ENCODE measurements around the gene ZDHHC12. TPM values are rescaled to one million over a fixed set of nuclear protein-coding genes. Genes with fewer than 3 reads are reported as not detected.

Gene ZDHHC12
- total and polyA plus RNA-seq, 2 of the 8 experiments (the other 6 are each of a cell fraction or from before 2014, with no cell fraction given) = 35.0 to 93.8 TPM

DNA sequence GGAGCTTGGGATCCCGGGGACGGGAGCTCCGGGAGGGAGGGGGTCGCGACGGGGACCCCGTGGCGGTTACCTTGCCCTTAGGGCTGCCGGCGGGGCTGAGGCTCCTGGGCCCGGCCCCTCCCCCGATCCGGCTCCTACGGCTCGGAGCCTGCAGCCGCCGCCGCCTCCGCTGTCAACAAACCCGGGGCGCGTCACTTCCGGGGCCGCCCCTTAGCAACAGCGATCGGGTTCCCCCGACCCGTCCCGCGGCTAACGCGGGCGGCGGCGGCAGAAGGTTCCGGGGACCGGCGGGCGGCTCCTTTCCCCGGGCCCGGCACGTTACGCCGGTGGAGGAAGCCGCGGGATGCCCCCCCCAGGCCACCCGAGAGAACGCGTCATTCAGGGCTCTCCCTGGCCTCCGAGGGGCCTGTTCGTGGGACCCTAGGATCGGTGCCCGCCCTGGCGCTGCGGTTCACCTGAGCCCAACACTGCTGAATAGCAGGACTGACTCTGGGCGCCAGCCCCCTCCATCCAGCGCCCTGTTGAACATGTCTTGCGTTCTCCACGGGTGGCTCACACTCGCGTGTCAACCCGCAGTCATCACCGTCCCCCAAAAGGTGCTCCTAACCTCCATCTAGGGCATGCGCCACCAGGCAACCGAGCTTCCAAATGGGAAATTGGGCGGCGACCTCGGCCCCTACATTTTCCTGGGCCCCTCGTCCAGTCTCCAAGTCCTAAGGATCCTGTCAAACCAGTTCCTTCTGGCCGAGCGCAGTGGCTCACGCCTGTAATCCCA, 48.0 kb upstream of the ZDHHC12 start, which contains the start of gene ZER1:
Gene ZER1 (minus strand): TSS at position 183 of the 775 bp plus-strand sequence. CDS start 16,362 bp downstream, outside the sequence.
- peak within 1 kb of the TSS; percentile 85 for H3K27ac ChIP-seq (ENCODE audit: low read depth, low read length)
- no peaks in the 10 kb centered on the region; a peak in 1 of 8 replicates for H3K36me3 ChIP-seq (ENCODE audit: control insufficient read depth in 2 of 4, insufficient read depth in 4 of 4, low read length in 3 of 4)
- WGBS, 2 experiments (ENCODE audit: extremely low coverage in 1 of 2, insufficient coverage in 1 of 2, insufficient read length in 1 of 2, insufficient replicate concordance in 2 of 2, low coverage in 1 of 2, low lambda C conversion rate in 2 of 2, missing lambda C conversion rate in 1 of 2) = 5% methylated on average over 30 of the region's 72 CpGs; no CpG with 5 or more reads in 1 of the 2 experiments
- H3K4me1 ChIP-seq (replicated peaks in 1 of 4; ENCODE audit: control insufficient read depth in 3 of 4, insufficient read depth in 4 of 4, low read length in 3 of 4) = peaks cover 0 to 3% (median 1%) of the 10 kb centered on the region in 4 experiments; a peak in 3 of 7 replicates
- peak within 1 kb of the TSS; percentile 92 for H2BK5ac ChIP-seq (ENCODE audit: low read depth, low read length)
- ChIA-PET POLR2A (ENCODE audit: partially characterized antibody) (interaction anchor here (0.5 to 3.4 kb wide), 16 partner anchors 10 to 411 kb away, joined by 3 to 20 read pairs (median 4); partner anchors contain the start of genes ENDOG and ZDHHC12), CTCF (ENCODE audit: partially characterized antibody) (interaction anchor here (0.6 to 3.4 kb wide), 13 partner anchors 9 to 768 kb away, joined by 3 to 18 read pairs (median 4); partner anchors contain the start of genes ENDOG, SH3GLB2 and TBC1D13)
- H4K20me1 ChIP-seq (replicated peaks in 1 of 2; ENCODE audit: control insufficient read depth in 1 of 2, insufficient read depth in 2 of 2, low read length in 2 of 2) = peaks cover 0 to 3% of the 10 kb centered on the region in 2 experiments
- peak within 1 kb of the TSS; percentile 81 for H4K5ac ChIP-seq (ENCODE audit: insufficient read length, low read depth, low read length)
- H2BK20ac ChIP-seq (ENCODE audit: low read length) = peak within 1 kb of the TSS; percentile 90; the same call in 1 of the 2 replicates
- peak within 1 kb of the TSS; percentile 85 to 98 for H3K4me2 ChIP-seq (ENCODE audit: insufficient read depth in 1 of 2, low read depth in 2 of 2, low read length in 2 of 2)
- H3K56ac ChIP-seq (replicated peaks; ENCODE audit: insufficient read length, low read depth, low read length) = peak within 1 kb of the TSS; percentile 19
- no peaks in the 10 kb centered on the region for H3K9me3 ChIP-seq (ENCODE audit: insufficient read depth in 2 of 2, low read depth in 1 of 2, low read length in 1 of 2)
- no peak within 1 kb of the TSS for H4K91ac ChIP-seq (replicated peaks; ENCODE audit: insufficient read length, low read length)
- peak within 1 kb of the TSS; percentile 93; the same call in 1 of the 2 replicates for H4K8ac ChIP-seq (ENCODE audit: extremely low read depth, insufficient read depth, low read length)
- H3K9ac ChIP-seq (replicated peaks in 1 of 4; ENCODE audit: extremely low read depth in 1 of 4, low read depth in 3 of 4, low read length in 3 of 4) = peak within 1 kb of the TSS; percentile 86 to 95 (median 88)
- H3K18ac ChIP-seq (ENCODE audit: extremely low read depth, low read length) = peak within 1 kb of the TSS; percentile 60
- H2BK12ac ChIP-seq (ENCODE audit: low read depth, low read length) = peak within 1 kb of the TSS; percentile 90
- no peaks in the 10 kb centered on the region for H3K27me3 ChIP-seq (replicated peaks in 1 of 4; ENCODE audit: control insufficient read depth in 3 of 4, extremely low read depth in 1 of 4, insufficient read depth in 3 of 4, low read length in 3 of 4)
- DNase-seq (ENCODE audit: low read depth in 1 of 2, low spot score in 2 of 2) (peak; percentile 53 to 97), FAIRE-seq (no peak)
- peak within 1 kb of the TSS; percentile 96 for H2AFZ ChIP-seq (ENCODE audit: low read length)
- no peak within 1 kb of the TSS for H3K23ac ChIP-seq (ENCODE audit: insufficient read length)
- no peak within 1 kb of the TSS for H2BK120ac ChIP-seq (replicated peaks; ENCODE audit: low read depth, low read length)
- peak within 1 kb of the TSS; percentile 53; the same call in 1 of the 2 replicates for H2AK5ac ChIP-seq (ENCODE audit: low read depth, low read length)
- peaks cover 12% of the 10 kb centered on the region; the same call in 1 of the 2 replicates for H3K23me2 ChIP-seq (ENCODE audit: low read depth, low read length)
- H3K79me1 ChIP-seq (ENCODE audit: low read depth, low read length) = peaks cover 3% of the 10 kb centered on the region; the same call in 1 of the 2 replicates
- H3K4me3 ChIP-seq (ENCODE audit: extremely low read depth in 1 of 4, insufficient read depth in 2 of 4, low read depth in 3 of 4, low read length in 4 of 4) = peak within 1 kb of the TSS; percentile 75 to 97 (median 90)
- H3K4ac ChIP-seq (replicated peaks; ENCODE audit: insufficient read length, low read depth, low read length) = peak within 1 kb of the TSS; percentile 85
- H3K14ac ChIP-seq (ENCODE audit: insufficient read length) = no peak within 1 kb of the TSS
- H3K79me2 ChIP-seq (ENCODE audit: control insufficient read depth in 1 of 2, insufficient read depth in 2 of 2, low read length in 2 of 2) = peaks cover 0 to 12% of the 10 kb centered on the region in 2 experiments; a peak in 2 of 4 replicates
- H2BK15ac ChIP-seq (ENCODE audit: low read length) = no peak within 1 kb of the TSS
- TF ChIP-seq HDAC2 (IDR thresholded peaks at IDR 0.05; ENCODE audit: borderline replicate concordance in 1 of 2, low read depth in 2 of 2, low read length in 2 of 2) = no peak; a peak in 1 of 4 replicates
- TF ChIP-seq SP2 (IDR thresholded peaks at IDR 0.05; ENCODE audit: low read length) = no peak
- TF ChIP-seq TBP (IDR thresholded peaks at IDR 0.05; ENCODE audit: low read depth, low read length) = peak; percentile 82
- no peak for TF ChIP-seq BCL11A (IDR thresholded peaks at IDR 0.05; ENCODE audit: low read depth in 2 of 2, low read length in 2 of 2)
- peak; percentile 75 for TF ChIP-seq TAF1 (IDR thresholded peaks at IDR 0.05; ENCODE audit: low read depth, low read length)
- no peak for TF ChIP-seq TCF12 (IDR thresholded peaks at IDR 0.05; ENCODE audit: low read depth, low read length)
- TF ChIP-seq, protein P1, sequence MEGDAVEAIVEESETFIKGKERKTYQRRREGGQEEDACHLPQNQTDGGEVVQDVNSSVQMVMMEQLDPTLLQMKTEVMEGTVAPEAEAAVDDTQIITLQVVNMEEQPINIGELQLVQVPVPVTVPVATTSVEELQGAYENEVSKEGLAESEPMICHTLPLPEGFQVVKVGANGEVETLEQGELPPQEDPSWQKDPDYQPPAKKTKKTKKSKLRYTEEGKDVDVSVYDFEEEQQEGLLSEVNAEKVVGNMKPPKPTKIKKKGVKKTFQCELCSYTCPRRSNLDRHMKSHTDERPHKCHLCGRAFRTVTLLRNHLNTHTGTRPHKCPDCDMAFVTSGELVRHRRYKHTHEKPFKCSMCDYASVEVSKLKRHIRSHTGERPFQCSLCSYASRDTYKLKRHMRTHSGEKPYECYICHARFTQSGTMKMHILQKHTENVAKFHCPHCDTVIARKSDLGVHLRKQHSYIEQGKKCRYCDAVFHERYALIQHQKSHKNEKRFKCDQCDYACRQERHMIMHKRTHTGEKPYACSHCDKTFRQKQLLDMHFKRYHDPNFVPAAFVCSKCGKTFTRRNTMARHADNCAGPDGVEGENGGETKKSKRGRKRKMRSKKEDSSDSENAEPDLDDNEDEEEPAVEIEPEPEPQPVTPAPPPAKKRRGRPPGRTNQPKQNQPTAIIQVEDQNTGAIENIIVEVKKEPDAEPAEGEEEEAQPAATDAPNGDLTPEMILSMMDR (IDR thresholded peaks at IDR 0.05; ENCODE audit: control extremely low read depth in 1 of 3, insufficient read depth in 1 of 3, low read depth in 1 of 3, low read length in 3 of 3) = no peak
- TF ChIP-seq SAP30 (IDR thresholded peaks at IDR 0.05; ENCODE audit: insufficient read depth, insufficient replicate concordance, low read length) = no peak

Measured in H1 (cell line).